ENCODE results near the gene TRIM65. TPM values are rescaled to one million over a fixed set of nuclear protein-coding genes. Genes with fewer than 3 reads are reported as not detected.

TRIM65 gene
- total RNA-seq, 1 donor from 2014 or later = 32.6 TPM

Other genes with a start within 250 kb of the TRIM65 start
- 12.0 and 20.2 TPM in 2 replicates for gene RECQL5, start 229.8 kb downstream of the TRIM65 start, total RNA-seq
- 66.7 and 95.2 TPM in 2 replicates for gene SAP30BP, start 229.6 kb downstream of the TRIM65 start, total RNA-seq
- 6.9 and 14.2 TPM in 2 replicates for gene ITGB4, start 175.5 kb downstream of the TRIM65 start, total RNA-seq
- gene GALK1, start 131.8 kb downstream of the TRIM65 start, total RNA-seq = 93.3 and 120 TPM in 2 replicates
- gene UNK, start 112.1 kb downstream of the TRIM65 start, total RNA-seq = 7.6 and 10.2 TPM in 2 replicates
- gene UNC13D, start 52.5 kb downstream of the TRIM65 start, total RNA-seq = 7.3 and 7.6 TPM in 2 replicates
- gene WBP2, start 41.6 kb downstream of the TRIM65 start, total RNA-seq = 21.0 and 28.5 TPM in 2 replicates
- 30.6 and 56.0 TPM in 2 replicates for gene TRIM47, start 18.4 kb downstream of the TRIM65 start, total RNA-seq
- 31.9 and 38.7 TPM in 2 replicates for gene MRPL38, start 7.9 kb upstream of the TRIM65 start, total RNA-seq
- 6.9 and 10.4 TPM in 2 replicates for gene FBF1, start 44.1 kb upstream of the TRIM65 start, total RNA-seq
- gene ACOX1, start 82.2 kb upstream of the TRIM65 start, total RNA-seq = 65.8 and 75.8 TPM in 2 replicates
- gene TEN1, start 82.3 kb upstream of the TRIM65 start, total RNA-seq = 16.3 and 25.8 TPM in 2 replicates
- gene CDK3, start 103.9 kb upstream of the TRIM65 start, total RNA-seq = 1.1 and 1.2 TPM in 2 replicates
- gene EVPL, start 130.4 kb upstream of the TRIM65 start, total RNA-seq = not detected in 2 replicates
- 35.2 and 44.1 TPM in 2 replicates for gene SRP68, start 175.6 kb upstream of the TRIM65 start, total RNA-seq
- 0.07 TPM in 1 of 2 replicates, not detected in the other for gene GALR2, start 177.8 kb upstream of the TRIM65 start, total RNA-seq
- gene ZACN, start 182.2 kb upstream of the TRIM65 start, total RNA-seq = not detected in 2 replicates
- 82.1 and 89.1 TPM in 2 replicates for gene EXOC7, start 206.8 kb upstream of the TRIM65 start, total RNA-seq
- gene FOXJ1, start 244.3 kb upstream of the TRIM65 start, total RNA-seq = not detected in 2 replicates